GM06990 (cell line): Measurements from ENCODE around the gene FBXL17.
A peak's percentile ranks its signal among the peaks of the same experiment; 100 is the strongest.
"Not testable (repeated sequence)": the region's sequence is repeated elsewhere in the genome, so short reads cannot be mapped to it uniquely, and the experiment has no call there.

ENCODE experiments used
- DNase-seq: peaks from one replicate; pipeline ENCODE4 v3.0.0-alpha.2; 2011; ENCODE audit not compliant: insufficient read length; ENCODE audit errors: extremely low read depth
- H3K27me3 ChIP-seq: replicated peaks from 2 replicates; pipeline ENCODE4 v1.6.0; 2011; ENCODE audit warnings: low read length; ENCODE audit not compliant: control insufficient read depth, insufficient read depth
- H3K36me3 ChIP-seq: 2 replicates; pipeline ENCODE4 v1.5.1; 2011; ENCODE audit warnings: low read length; ENCODE audit not compliant: control insufficient read depth, insufficient read depth
- H3K4me3 ChIP-seq: replicated peaks from 2 replicates; pipeline ENCODE4 v1.5.1; 2011; ENCODE audit warnings: low read depth, mild to moderate bottlenecking, control low read depth, low read length
- CTCF ChIP-seq: IDR thresholded peaks from 2 replicates; pipeline ENCODE4 v1.5.1; 2011; ENCODE audit warnings: low read length, control low read depth, mild to moderate bottlenecking, inconsistent platforms; ENCODE audit not compliant: insufficient read depth, poor library complexity, severe bottlenecking

FBXL17 gene

GRCh38 chr5:108167174-108167573 lies 214.7 kb downstream of the FBXL17 start:
- no peak for DNase-seq
- Histone ChIP-seq H3K27me3 (no peaks in the 10 kb centered on the region), H3K36me3 (no peaks in the 10 kb centered on the region), H3K4me3 (no peak overlapping the region)
- TF ChIP-seq CTCF: no peak

- TF ChIP-seq CTCF: no peak
- Histone ChIP-seq H3K27me3 (no peaks in the 10 kb centered on the region), H3K36me3 (no peaks in the 10 kb centered on the region), H3K4me3 (no peak overlapping the region)
- DNase-seq: no peak
These were observed 217.3 kb downstream of the FBXL17 start for GRCh38 chr5:108164574-108164973.

GRCh38 chr5:108152854-108153253 lies 229.0 kb downstream of the FBXL17 start:
- H3K27me3 ChIP-seq, DNase-seq, H3K4me3 ChIP-seq, H3K36me3 ChIP-seq: not testable (repeated sequence)

GRCh38 chr5:108149369-108149768 lies 232.5 kb downstream of the FBXL17 start:
- no peak for DNase-seq
- Histone ChIP-seq H3K27me3 (no peaks in the 10 kb centered on the region), H3K36me3 (no peaks in the 10 kb centered on the region), H3K4me3 (no peak overlapping the region)
- no peak for TF ChIP-seq CTCF

- TF ChIP-seq CTCF: peak; percentile 47
- Histone ChIP-seq H3K27me3 (no peaks in the 10 kb centered on the region), H3K36me3 (no peaks in the 10 kb centered on the region), H3K4me3 (no peak overlapping the region)
- DNase-seq: no peak
These were observed 233.2 kb downstream of the FBXL17 start for GRCh38 chr5:108148715-108149139.

- DNase-seq: no peak
- Histone ChIP-seq H3K36me3 (no peaks in the 10 kb centered on the region), H3K4me3 (no peak overlapping the region), H3K27me3 (no peaks in the 10 kb centered on the region)
- TF ChIP-seq CTCF: no peak
These were observed 235.7 kb downstream of the FBXL17 start for GRCh38 chr5:108146222-108146621.
